OCI-LY3 (cell line): ENCODE results near the gene HOXC6.

ENCODE experiments used
- H2AFZ ChIP-seq: fragments of 200-600, 300-600 bp; shearing (Covaris generic); 2 replicates; pipeline ENCODE4 v1.6.0; 2014; ENCODE audit warnings: antibody characterized with exemption, low read depth, low read length
- H3K27ac ChIP-seq: fragments of 200-600, 300-600 bp; sonication (generic); 2 replicates; pipeline ENCODE4 v1.5.1; 2014; ENCODE audit warnings: mild to moderate bottlenecking, low read length, moderate library complexity, mixed read lengths
- H3K27me3 ChIP-seq: fragments of 200-600, 300-600 bp; sonication (generic); 2 replicates; pipeline ENCODE4 v1.6.1; 2014; ENCODE audit warnings: low read depth, low read length, mixed read lengths
- H3K36me3 ChIP-seq: fragments of 200-600, 300-600 bp; sonication (generic); replicated peaks from 2 replicates; pipeline ENCODE3; 2014; ENCODE audit warnings: low read depth, low read length, mixed read lengths
- H3K4me1 ChIP-seq: fragments of 300-600, 200-600 bp; sonication (generic); 2 replicates; pipeline ENCODE4 v1.6.1; 2014; ENCODE audit warnings: low read length, mixed read lengths
- H3K4me2 ChIP-seq: fragments of 200-600, 300-600 bp; sonication (generic); 2 replicates; pipeline ENCODE4 v1.6.1; 2014; ENCODE audit warnings: low read length, mixed read lengths
- H3K4me3 ChIP-seq: fragments of 300-600, 200-600 bp; sonication (generic); 2 replicates; pipeline ENCODE4 v1.5.1; 2014; ENCODE audit warnings: antibody characterized with exemption, mild to moderate bottlenecking, low read length, moderate library complexity
- H3K79me2 ChIP-seq: fragments of 300-600, 200-600 bp; shearing (Covaris generic); 2 replicates; pipeline ENCODE4 v1.6.1; 2014; ENCODE audit warnings: mild to moderate bottlenecking, low read length, mixed read lengths
- H3K9ac ChIP-seq: fragments of 300-600, 200-600 bp; shearing (Covaris generic); 2 replicates; pipeline ENCODE4 v1.6.0; 2014; ENCODE audit warnings: mild to moderate bottlenecking, low read length, moderate library complexity
- H3K9me3 ChIP-seq: fragments of 200-600, 300-600 bp; shearing (Covaris generic); 2 replicates; pipeline ENCODE4 v1.6.1; 2014; ENCODE audit warnings: low read length, mixed read lengths; ENCODE audit not compliant: insufficient read depth
- H4K20me1 ChIP-seq: fragments of 200-600, 300-600 bp; sonication (generic); 2 replicates; pipeline ENCODE4 v1.6.1; 2016; ENCODE audit warnings: low read length, mixed read lengths; ENCODE audit not compliant: insufficient read depth
- CTCF ChIP-seq: fragments of 200-600, 300-600 bp; sonication (generic); IDR thresholded peaks from 2 replicates; pipeline ENCODE4 v1.5.1; 2014; ENCODE audit warnings: antibody characterized with exemption, low read length, low read depth
- EZH2phosphoT487 ChIP-seq: fragments of 200-600 bp; shearing (Covaris generic); IDR thresholded peaks from 2 replicates; pipeline ENCODE4 v1.6.1; 2018; ENCODE audit warnings: antibody characterized with exemption, mixed run types, low read depth

Gene HOXC6

DNA sequence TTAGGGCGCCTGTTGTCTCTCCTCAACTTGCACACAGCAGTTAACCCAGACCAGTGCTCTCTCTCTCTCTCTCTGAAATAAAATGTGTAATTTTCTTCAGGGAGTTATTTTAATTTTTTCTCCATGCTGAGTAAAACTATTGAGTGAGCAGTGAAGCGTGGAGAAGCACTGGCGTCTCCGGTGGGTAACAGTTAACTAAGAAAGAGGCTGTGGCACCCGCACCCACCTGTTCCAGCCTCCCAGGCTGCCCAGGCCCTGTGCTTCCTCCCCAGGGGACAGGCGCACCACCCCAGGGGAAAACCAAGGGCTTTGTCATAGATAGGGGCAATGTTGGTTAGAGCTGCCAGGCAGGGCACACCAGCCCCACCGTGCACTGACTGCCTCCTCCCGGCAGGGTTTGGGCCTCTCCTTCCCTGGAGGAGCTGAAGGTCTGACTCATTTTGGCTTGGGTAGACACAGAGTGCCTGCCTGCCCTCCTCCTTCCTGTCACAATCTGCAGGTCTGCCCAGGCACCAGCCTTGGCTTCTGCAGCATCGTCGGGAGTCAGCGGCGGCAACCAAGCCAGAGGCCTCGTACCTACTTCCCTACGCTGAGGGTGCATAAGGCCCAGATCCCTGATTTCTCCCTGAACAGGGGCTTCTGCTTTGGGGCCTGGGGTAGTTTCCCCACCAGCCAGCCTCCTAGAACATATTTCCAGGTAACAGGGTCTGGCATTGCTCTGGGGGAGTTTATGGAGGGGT is 8.6 kb downstream of the HOXC6 start:
- no peak overlapping the region for H3K9ac ChIP-seq
- 0 out of 2 replicates have a peak, but pooled peaks cover 3% of the 10 kb centered on the region for H3K4me1 ChIP-seq
- H3K4me3 ChIP-seq: no peak overlapping the region
- TF ChIP-seq CTCF (no peak), EZH2phosphoT487 (no peak)
- H3K27ac ChIP-seq: no peak overlapping the region
- no peaks in the 10 kb centered on the region for H3K79me2 ChIP-seq
- no peak overlapping the region for H3K4me2 ChIP-seq
- no peaks in the 10 kb centered on the region for H3K27me3 ChIP-seq
- no peaks in the 10 kb centered on the region for H4K20me1 ChIP-seq
- no peak overlapping the region for H2AFZ ChIP-seq
- no peaks in the 10 kb centered on the region for H3K36me3 ChIP-seq
- H3K9me3 ChIP-seq: no peaks in the 10 kb centered on the region

DNA sequence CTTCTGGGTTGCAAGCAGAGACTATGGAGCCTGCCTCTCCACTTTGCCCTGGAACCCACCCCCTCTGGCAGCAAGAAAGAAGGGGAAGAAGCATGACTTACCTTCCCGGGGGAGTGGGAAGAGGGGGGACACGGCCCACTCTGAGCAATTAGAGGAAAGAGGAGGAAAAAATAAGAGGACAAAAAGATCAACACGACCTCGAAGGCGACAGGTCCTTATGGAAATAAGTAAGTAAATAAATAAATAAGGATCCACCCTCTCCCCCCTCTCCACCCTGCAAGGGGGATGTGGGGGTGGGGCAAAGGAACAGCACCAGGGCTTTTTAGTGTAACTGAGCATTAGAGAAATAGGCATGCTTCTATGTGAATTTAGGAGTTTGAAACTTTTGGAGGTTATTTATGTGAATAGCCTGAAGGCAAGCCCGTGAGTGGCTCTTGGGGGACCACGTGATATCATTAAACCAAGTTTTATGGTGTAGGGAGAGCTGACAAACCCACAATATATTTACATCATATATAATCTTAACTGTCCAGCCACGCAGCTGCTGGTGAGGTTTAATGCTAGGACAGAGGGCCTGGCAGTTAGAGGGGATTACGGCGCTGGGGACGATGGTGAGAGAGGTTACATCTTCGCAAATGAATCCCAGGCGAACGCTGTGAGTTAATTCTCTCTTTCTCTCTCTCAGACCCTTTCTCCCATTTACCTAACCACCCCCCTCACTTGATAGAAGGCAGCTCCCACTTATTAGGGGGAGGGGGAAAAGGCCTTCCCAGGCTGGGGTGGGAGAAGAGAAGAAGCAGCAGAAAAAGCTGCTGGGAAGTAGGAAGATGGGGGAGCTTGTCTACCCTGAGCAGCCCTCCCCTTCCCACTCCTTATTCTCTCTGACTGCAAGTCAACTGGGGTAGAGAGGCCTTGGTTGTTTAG is 9.4 kb downstream of the HOXC6 start:
- Histone ChIP-seq H3K9me3 (no peaks in the 10 kb centered on the region), H3K27ac (no peak overlapping the region), H3K36me3 (no peaks in the 10 kb centered on the region), H4K20me1 (no peaks in the 10 kb centered on the region), H3K9ac (no peak overlapping the region), H3K27me3 (no peaks in the 10 kb centered on the region), H3K4me2 (no peak overlapping the region), H3K4me1 (0 out of 2 replicates have a peak, but pooled peaks cover 3% of the 10 kb centered on the region), H3K4me3 (no peak overlapping the region), H2AFZ (no peak overlapping the region), H3K79me2 (no peaks in the 10 kb centered on the region)
- TF ChIP-seq CTCF (no peak), EZH2phosphoT487 (no peak)

DNA sequence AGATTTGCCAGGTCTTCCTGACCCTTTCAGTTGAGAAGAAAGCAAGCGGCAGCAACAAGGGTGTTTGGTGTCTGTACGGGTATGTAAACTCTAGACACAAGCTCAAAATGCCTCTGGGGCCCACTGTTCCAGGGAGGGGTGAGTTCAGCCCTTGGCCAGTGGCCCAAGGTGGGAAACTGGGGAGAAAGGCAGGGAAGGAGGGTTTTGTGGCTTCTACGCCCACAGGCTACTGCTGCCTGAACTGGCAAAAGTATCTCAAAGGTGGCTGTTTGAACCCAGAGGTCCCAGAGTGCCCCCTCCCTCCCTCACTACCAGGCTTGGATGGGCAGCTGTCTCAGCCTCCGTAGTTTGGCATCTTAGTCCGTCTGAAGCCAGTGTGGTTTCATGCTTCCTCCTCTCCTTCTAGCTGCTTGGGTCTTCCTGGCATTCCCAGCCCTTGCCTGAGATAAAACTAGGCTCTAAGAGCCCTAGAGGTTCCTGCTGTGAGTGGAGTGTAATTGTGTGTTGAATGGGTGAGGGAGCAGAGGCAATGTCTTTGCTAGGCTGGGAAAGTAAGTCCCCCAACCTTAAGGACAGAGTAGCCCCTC is 10.1 kb downstream of the HOXC6 start:
- TF ChIP-seq CTCF (no peak), EZH2phosphoT487 (no peak)
- Histone ChIP-seq H3K4me1 (peaks cover 10% of the 10 kb centered on the region; the same call in 1 of the 2 replicates), H3K27ac (no peak overlapping the region), H3K79me2 (no peaks in the 10 kb centered on the region), H3K9me3 (no peaks in the 10 kb centered on the region), H3K4me2 (no peak overlapping the region), H3K9ac (no peak overlapping the region), H3K36me3 (no peaks in the 10 kb centered on the region), H3K4me3 (no peak overlapping the region), H2AFZ (no peak overlapping the region), H3K27me3 (no peaks in the 10 kb centered on the region), H4K20me1 (no peaks in the 10 kb centered on the region)
